Fibroblast of lung (primary cell): Measurements from ENCODE around the gene IGSF9B. TPM values are rescaled to one million over a fixed set of nuclear protein-coding genes. Genes with fewer than 3 reads are reported as not detected.

ENCODE experiments used
- DNase-seq, 2 donors: peaks; one replicate each; pipeline versions ENCODE4 v3.0.0 to v3.0.0-alpha.2; 2010; ENCODE audit warnings: low read depth in 2 of 2
- H2AFZ ChIP-seq: 2 replicates; pipeline ENCODE4 v1.5.1; 2012; ENCODE audit warnings: low read length, control low read depth, inconsistent platforms
- H3K27ac ChIP-seq: 2 replicates; pipeline ENCODE4 v1.5.1; 2011; ENCODE audit warnings: low read length, control low read depth; ENCODE audit not compliant: insufficient read depth
- H3K27me3 ChIP-seq: 2 replicates; pipeline ENCODE4 v1.5.1; 2011; ENCODE audit warnings: mild to moderate bottlenecking, low read length; ENCODE audit not compliant: control insufficient read depth, insufficient read depth
- H3K36me3 ChIP-seq: 2 replicates; pipeline ENCODE4 v1.5.1; 2011; ENCODE audit warnings: low read length; ENCODE audit not compliant: control insufficient read depth, insufficient read depth
- H3K4me1 ChIP-seq: 2 replicates; pipeline ENCODE4 v1.5.1; 2011; ENCODE audit warnings: low read length; ENCODE audit not compliant: control insufficient read depth, insufficient read depth; ENCODE audit errors: extremely low read depth
- H3K4me2 ChIP-seq: 2 replicates; pipeline ENCODE4 v1.5.1; 2011; ENCODE audit warnings: low read length, control low read depth; ENCODE audit not compliant: insufficient read depth; ENCODE audit errors: extremely low read depth
- H3K4me3 ChIP-seq, 4 experiments: fragments of 200-600 bp in 1 of 4; sonication (generic) in 1 of 4; replicated peaks in 1 of 4; 2 replicates each; pipeline ENCODE4 v1.5.1; 2011 to 2016; ENCODE audit warnings: low read length in 4 of 4, low read depth in 3 of 4, mild to moderate bottlenecking in 3 of 4, control low read depth in 2 of 4, inconsistent platforms in 1 of 4, mixed read lengths in 1 of 4; ENCODE audit not compliant: insufficient read depth in 1 of 4; ENCODE audit errors: control extremely low read depth in 1 of 4
- H3K79me2 ChIP-seq: 2 replicates; pipeline ENCODE4 v1.5.1; 2012; ENCODE audit warnings: mild to moderate bottlenecking, low read length, inconsistent platforms; ENCODE audit not compliant: control insufficient read depth, insufficient read depth
- H3K9ac ChIP-seq: 2 replicates; pipeline ENCODE4 v1.5.1; 2011; ENCODE audit warnings: mild to moderate bottlenecking, low read length, control low read depth; ENCODE audit not compliant: insufficient read depth
- H3K9me3 ChIP-seq: 2 replicates; pipeline ENCODE4 v1.5.1; 2012; ENCODE audit warnings: low read depth, low read length; ENCODE audit not compliant: control insufficient read depth, insufficient read depth
- H4K20me1 ChIP-seq: 2 replicates; pipeline ENCODE4 v1.5.1; 2011; ENCODE audit warnings: low read length; ENCODE audit not compliant: control insufficient read depth, insufficient read depth; ENCODE audit errors: extremely low read depth
- CTCF ChIP-seq, 2 donors: IDR thresholded peaks in 1 of 2; conservative IDR thresholded peaks in 1 of 2; 1 replicate in 1 of 2; 2 replicates in 1 of 2; pipeline ENCODE4 v1.5.1; 2011 to 2012; ENCODE audit warnings: low read length in 2 of 2, control low read depth in 1 of 2, inconsistent platforms in 1 of 2, low read depth in 1 of 2, mild to moderate bottlenecking in 1 of 2
- EZH2 ChIP-seq: IDR thresholded peaks from 2 replicates; pipeline ENCODE4 v1.5.1; 2012; ENCODE audit warnings: low read length, control low read depth, mild to moderate bottlenecking; ENCODE audit errors: missing control alignments
- polyA plus RNA-seq, 2 donors: library from polyadenylated mRNA; depleted of rRNA in 1 of 2; stranded (reverse) in 1 of 2; unstranded in 1 of 2; fragments of >200 nt; gene quantifications; 2 replicates each; pipeline ENCODE4 v1.2.1, GENCODE V29; 2011 to 2012; ENCODE audit warnings: missing spikeins in 1 of 2
- total RNA-seq: library from RNA; depleted of rRNA; stranded (reverse); fragments of >200 nt; gene quantifications from 2 replicates; pipeline ENCODE4 v1.2.1, GENCODE V29; 2014

The IGSF9B gene
- total and polyA plus RNA-seq, 2 donors (not counting 1 experiment from before 2014, with no cell fraction given): under 0.01 TPM; not detected in 1

- Histone ChIP-seq H3K79me2 (no peaks in the 10 kb centered on the region), H3K9me3 (no peaks in the 10 kb centered on the region), H3K9ac (no peak overlapping the region), H3K4me2 (no peak overlapping the region), H3K4me3 (no peak overlapping the region), H3K4me1 (no peaks in the 10 kb centered on the region), H3K36me3 (no peaks in the 10 kb centered on the region), H3K27ac (no peak overlapping the region), H4K20me1 (no peaks in the 10 kb centered on the region), H3K27me3 (peaks cover 2% of the 10 kb centered on the region), H2AFZ (no peak overlapping the region)
- DNase-seq: no peak
- no peak for TF ChIP-seq EZH2
- no peak for TF ChIP-seq CTCF (conservative IDR thresholded peaks at IDR 0.05 in 1 of 2, IDR thresholded peaks at IDR 0.05 in 1 of 2; ENCODE audit: low read depth in 1 of 2, low read length in 2 of 2)
These were observed 38.7 kb downstream of the IGSF9B start for GRCh38 chr11:133917921-133918607.

- Histone ChIP-seq H2AFZ (no peak overlapping the region), H3K4me1 (no peaks in the 10 kb centered on the region), H3K27ac (no peak overlapping the region), H3K4me3 (no peak overlapping the region), H3K4me2 (no peak overlapping the region), H4K20me1 (no peaks in the 10 kb centered on the region), H3K79me2 (no peaks in the 10 kb centered on the region), H3K36me3 (no peaks in the 10 kb centered on the region), H3K9me3 (no peaks in the 10 kb centered on the region), H3K27me3 (peaks cover 2% of the 10 kb centered on the region), H3K9ac (no peak overlapping the region)
- no peak for DNase-seq
- TF ChIP-seq EZH2: no peak
- TF ChIP-seq CTCF (conservative IDR thresholded peaks at IDR 0.05 in 1 of 2, IDR thresholded peaks at IDR 0.05 in 1 of 2; ENCODE audit: low read depth in 1 of 2, low read length in 2 of 2): no peak
These were observed 39.9 kb downstream of the IGSF9B start for GRCh38 chr11:133916784-133917440.

GRCh38 chr11:133913761-133914160, 43.0 kb downstream of the IGSF9B start:
- TF ChIP-seq EZH2: no peak
- no peak for TF ChIP-seq CTCF (conservative IDR thresholded peaks at IDR 0.05 in 1 of 2, IDR thresholded peaks at IDR 0.05 in 1 of 2; ENCODE audit: low read depth in 1 of 2, low read length in 2 of 2)
- Histone ChIP-seq H3K4me1 (no peaks in the 10 kb centered on the region), H3K27me3 (peaks cover 2% of the 10 kb centered on the region), H3K36me3 (no peaks in the 10 kb centered on the region), H3K9me3 (no peaks in the 10 kb centered on the region), H3K4me3 (no peak overlapping the region), H3K9ac (no peak overlapping the region), H3K79me2 (no peaks in the 10 kb centered on the region), H2AFZ (no peak overlapping the region), H3K4me2 (no peak overlapping the region), H4K20me1 (no peaks in the 10 kb centered on the region), H3K27ac (no peak overlapping the region)
- DNase-seq: no peak
